MCF 10A (cell line): Measurements from ENCODE around the gene RCE1. TPM values are rescaled to one million over a fixed set of nuclear protein-coding genes. Genes with fewer than 3 reads are reported as not detected.
A peak's percentile ranks its signal among the peaks of the same experiment; 100 is the strongest.

Experiments used
- BruUV-seq: library from RNA; stranded (reverse); fragments of 400-500 nt; replicated peaks from 2 replicates; lab custom pipeline; 2021; lab: Mats Ljungman, UMichigan
- CTCF ChIA-PET: fragments of 300-600 bp; sonication (Branson Sonifier 250); formaldehyde crosslinking; extraction: SDS; loops from one replicate; lab custom pipeline; 2021; ENCODE audit warnings: antibody characterized with exemption, inconsistent platforms; lab: Yijun Ruan, JAX
- POLR2A ChIA-PET: fragments of 300-600, 350-650 bp; sonication (Branson Sonifier 250); formaldehyde crosslinking; extraction: SDS; loops from one replicate; lab custom pipeline; 2020; ENCODE audit warnings: antibody characterized with exemption, inconsistent platforms; lab: Yijun Ruan, JAX
- DNase-seq: peaks from one replicate; pipeline ENCODE4 v3.0.0-alpha.2; 2018; ENCODE audit not compliant: unreplicated experiment
- H3K27ac Mint-ChIP-seq: one replicate; pipeline ENCODE4 v1.8.0; 2022; ENCODE audit warnings: mild to moderate bottlenecking, low read depth, mixed read lengths; ENCODE audit not compliant: unreplicated experiment
- H3K27me3 Mint-ChIP-seq: one replicate; pipeline ENCODE4 v1.8.0; 2022; ENCODE audit warnings: mixed read lengths; ENCODE audit not compliant: insufficient read depth, unreplicated experiment
- H3K36me3 Mint-ChIP-seq: one replicate; pipeline ENCODE4 v1.8.0; 2022; ENCODE audit warnings: mild to moderate bottlenecking, moderate library complexity, mixed read lengths; ENCODE audit not compliant: insufficient read depth, unreplicated experiment
- H3K4me1 Mint-ChIP-seq: one replicate; pipeline ENCODE4 v1.8.0; 2022; ENCODE audit warnings: mixed read lengths; ENCODE audit not compliant: insufficient read depth, unreplicated experiment
- H3K4me3 Mint-ChIP-seq: one replicate; pipeline ENCODE4 v1.8.0; 2022; ENCODE audit warnings: mild to moderate bottlenecking, moderate library complexity, mixed read lengths; ENCODE audit not compliant: unreplicated experiment
- H3K9me3 Mint-ChIP-seq: one replicate; pipeline ENCODE4 v1.8.0; 2022; ENCODE audit warnings: mixed read lengths; ENCODE audit not compliant: unreplicated experiment
- CTCF ChIP-seq: fragments of 200-600 bp; IDR thresholded peaks from one replicate; pipeline ENCODE4 v1.8.0; 2022; ENCODE audit warnings: antibody characterized with exemption, mild to moderate bottlenecking; ENCODE audit not compliant: unreplicated experiment
- intact Hi-C: fragments of 100-400 bp; cut with micrococcal nuclease; formaldehyde crosslinking; loops from 2 replicates; pipeline ENCODE4 v1.14.1; 2022
- total RNA-seq: library from RNA; stranded (reverse); gene quantifications from 2 replicates; pipeline ENCODE4 v1.2.3, GENCODE V29; 2022

RCE1 gene
- total RNA-seq, 1 experiment from 2014 or later, result 23.3 TPM

GRCh38 chr11:66870616-66871520 is 27.6 kb downstream of the RCE1 start:
- TF ChIP-seq CTCF, result no peak
- H3K36me3 Mint-ChIP-seq, result peaks cover 20% of the 10 kb centered on the region
- DNase-seq, result no peak
- POLR2A ChIA-PET, result interaction anchor here (1.4 kb wide), 1 partner anchor 10 kb away, joined by 3 read pairs; no protein-coding TSS in a partner anchor
- intact Hi-C loops, result no loop called here
- H3K9me3 Mint-ChIP-seq, result no peaks in the 10 kb centered on the region
- CTCF ChIA-PET, result interaction anchor here (0.6 kb wide), 1 partner anchor 101 kb away, joined by 3 read pairs; no protein-coding TSS in a partner anchor
- BruUV-seq, result TSS peak; percentile 25
- no peak overlapping the region for H3K4me3 Mint-ChIP-seq
- peaks cover 12% of the 10 kb centered on the region for H3K4me1 Mint-ChIP-seq
- no peak overlapping the region for H3K27ac Mint-ChIP-seq
- no peaks in the 10 kb centered on the region for H3K27me3 Mint-ChIP-seq

GRCh38 chr11:66871521-66871901 is 28.3 kb downstream of the RCE1 start:
- no peak overlapping the region for H3K27ac Mint-ChIP-seq
- CTCF ChIA-PET, result no interaction called here
- intact Hi-C loops, result no loop called here
- no peak for DNase-seq
- no peaks in the 10 kb centered on the region for H3K9me3 Mint-ChIP-seq
- POLR2A ChIA-PET, result no interaction called here
- no TSS peak for BruUV-seq
- H3K36me3 Mint-ChIP-seq, result peaks cover 20% of the 10 kb centered on the region
- no peaks in the 10 kb centered on the region for H3K27me3 Mint-ChIP-seq
- H3K4me1 Mint-ChIP-seq, result peaks cover 12% of the 10 kb centered on the region
- no peak for TF ChIP-seq CTCF
- H3K4me3 Mint-ChIP-seq, result no peak overlapping the region

- ChIA-PET POLR2A (interaction anchor here (0.8 kb wide), 1 partner anchor 8 kb away, joined by 3 read pairs; no protein-coding TSS in a partner anchor), CTCF (no interaction called here)
- Mint-ChIP-seq H3K27me3 (no peaks in the 10 kb centered on the region), H3K36me3 (peaks cover 11% of the 10 kb centered on the region), H3K4me3 (no peak overlapping the region), H3K4me1 (peaks cover 23% of the 10 kb centered on the region), H3K9me3 (no peaks in the 10 kb centered on the region), H3K27ac (no peak overlapping the region)
- no TSS peak for BruUV-seq
- intact Hi-C loops, result no loop called here
- no peak for DNase-seq
- TF ChIP-seq CTCF, result no peak
Measured at GRCh38 chr11:66874232-66874631, 31.0 kb downstream of the RCE1 start.

GRCh38 chr11:66875378-66875777 is 32.1 kb downstream of the RCE1 start:
- CTCF ChIA-PET, result no interaction called here
- H3K27ac Mint-ChIP-seq, result peak overlapping the region; percentile 28

More at GRCh38 chr11:66875378-66875777, 32.1 kb downstream of the RCE1 start:
- Mint-ChIP-seq H3K4me1 (peaks cover 32% of the 10 kb centered on the region), H3K36me3 (peaks cover 6% of the 10 kb centered on the region), H3K9me3 (no peaks in the 10 kb centered on the region), H3K4me3 (no peak overlapping the region), H3K27me3 (no peaks in the 10 kb centered on the region)
- intact Hi-C loops, result no loop called here
- POLR2A ChIA-PET, result interaction anchor here (0.7 kb wide), 1 partner anchor 10 kb away, joined by 3 read pairs; no protein-coding TSS in a partner anchor
- BruUV-seq, result no TSS peak
- no peak for TF ChIP-seq CTCF
- no peak for DNase-seq
